Mucosa of rectum (tissue), 2 donors: ENCODE measurements around the gene TRIP6.

Experiments
- H3K27ac ChIP-seq, 2 donors: one replicate each; pipeline ENCODE4 v1.7.0; 2013; ENCODE audit warnings: inconsistent platforms in 2 of 2, low read depth in 2 of 2, low read length in 2 of 2
- H3K27me3 ChIP-seq, 2 donors: one replicate each; pipeline ENCODE4 v1.7.0; 2013; ENCODE audit warnings: low read length in 2 of 2; ENCODE audit not compliant: control insufficient read depth in 2 of 2, insufficient read depth in 2 of 2
- H3K36me3 ChIP-seq, 2 donors: one replicate each; pipeline ENCODE4 v1.7.0; 2013; ENCODE audit warnings: low read length in 2 of 2; ENCODE audit not compliant: control insufficient read depth in 2 of 2, insufficient read depth in 2 of 2
- H3K4me1 ChIP-seq, 2 donors: one replicate each; pipeline ENCODE4 v1.7.0; 2013; ENCODE audit warnings: low read length in 2 of 2, mild to moderate bottlenecking in 1 of 2; ENCODE audit not compliant: control insufficient read depth in 2 of 2, insufficient read depth in 2 of 2
- H3K4me3 ChIP-seq, 2 donors: one replicate each; pipeline ENCODE4 v1.7.0; 2013; ENCODE audit warnings: low read length in 2 of 2
- H3K9ac ChIP-seq, 2 donors: one replicate each; pipeline ENCODE4 v1.7.0; 2013; ENCODE audit warnings: low read length in 2 of 2, low read depth in 1 of 2, mild to moderate bottlenecking in 1 of 2
- H3K9me3 ChIP-seq, 2 donors: one replicate each; pipeline ENCODE4 v1.7.0; 2013; ENCODE audit warnings: low read length in 2 of 2; ENCODE audit not compliant: control insufficient read depth in 2 of 2
- donor health status: healthy.
- donor health status: Normal muscosa, but diverticular disease.

Gene TRIP6

GRCh38 chr7:100825751-100826513 lies 41.3 kb upstream of the TRIP6 start:
- H3K9ac ChIP-seq, result peak overlapping the region; percentile 70 to 79
- peak overlapping the region; percentile 60 to 68 for H3K27ac ChIP-seq

GRCh38 chr7:100826514-100827329 lies 40.5 kb upstream of the TRIP6 start:
- peak overlapping the region; percentile 74 to 80 for H3K4me3 ChIP-seq
- H3K27ac ChIP-seq, result peak overlapping the region; percentile 64 to 68
- H3K4me1 ChIP-seq, result peaks cover 16 to 23% of the 10 kb centered on the region in 2 donors
- H3K27me3 ChIP-seq, result no peaks in the 10 kb centered on the region
- peak overlapping the region; percentile 3 to 79 for H3K9ac ChIP-seq
- no peaks in the 10 kb centered on the region for H3K9me3 ChIP-seq
- peaks cover 12 to 14% of the 10 kb centered on the region in 2 donors for H3K36me3 ChIP-seq

More at GRCh38 chr7:100825751-100826513, 41.3 kb upstream of the TRIP6 start:
- Histone ChIP-seq H3K36me3 (peaks cover 12 to 14% of the 10 kb centered on the region in 2 donors), H3K9me3 (no peaks in the 10 kb centered on the region), H3K4me3 (peak overlapping the region; percentile 74 to 80), H3K27me3 (no peaks in the 10 kb centered on the region), H3K4me1 (peaks cover 16 to 23% of the 10 kb centered on the region in 2 donors)

DNA sequence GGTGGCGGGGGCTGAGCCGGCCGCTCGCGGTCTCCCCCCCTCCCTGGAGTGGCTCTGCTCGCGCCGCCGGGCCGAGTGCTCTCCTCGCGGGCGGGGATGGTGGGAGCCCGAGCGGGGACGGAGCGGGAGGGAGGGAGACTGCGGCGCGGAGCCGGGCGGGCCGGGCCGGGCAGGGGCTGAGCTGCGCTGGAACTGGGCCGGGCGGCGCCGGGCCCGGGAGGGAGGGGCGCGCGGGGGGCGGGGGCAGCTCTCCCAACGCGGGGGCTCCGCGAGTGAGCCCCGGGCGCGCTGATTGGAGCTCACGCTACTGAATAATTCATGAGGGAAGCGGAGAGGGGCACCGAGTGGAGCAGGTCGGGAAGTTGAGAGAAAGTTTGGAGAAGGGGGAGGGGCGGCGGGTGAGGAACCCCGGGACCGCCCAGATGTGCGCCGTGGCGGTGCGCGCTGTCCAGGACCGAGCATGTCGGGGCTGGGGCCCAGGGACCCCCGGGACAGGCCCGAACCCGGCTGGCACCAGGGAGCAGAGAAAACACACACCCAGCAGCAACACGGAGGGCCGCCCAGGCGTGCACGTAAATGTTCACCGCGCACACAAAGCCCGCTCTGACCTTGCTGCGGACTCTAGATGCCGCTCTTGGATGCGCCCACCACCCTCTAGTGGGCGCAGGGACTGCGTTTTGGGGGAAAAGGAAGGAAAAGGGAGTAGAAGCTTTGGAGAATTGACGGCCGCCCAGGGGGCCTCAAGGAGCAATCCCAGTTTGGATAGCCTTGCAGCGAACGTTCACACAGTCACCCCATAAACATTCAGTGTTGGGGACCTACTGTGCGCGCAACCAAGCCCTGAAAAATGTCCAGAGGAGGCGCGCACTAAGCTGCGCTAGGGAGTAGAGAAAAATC lies 39.6 kb upstream of the TRIP6 start, which contains the start of gene EPHB4:
TSS of gene EPHB4 (minus strand) at position 194 of the 897 bp plus-strand sequence. CDS start 493 bp downstream, outside the sequence.
- Histone ChIP-seq H3K9me3 (no peaks in the 10 kb centered on the region), H3K36me3 (peaks cover 8 to 9% of the 10 kb centered on the region in 2 donors), H3K27me3 (no peaks in the 10 kb centered on the region), H3K4me3 (peak within 1 kb of the TSS; percentile 74 to 80), H3K9ac (peak within 1 kb of the TSS; percentile 52 to 79), H3K4me1 (peaks cover 19 to 23% of the 10 kb centered on the region in 2 donors), H3K27ac (peak within 1 kb of the TSS; percentile 64 to 68)

- H3K4me3 ChIP-seq, result no peak overlapping the region
- H3K27me3 ChIP-seq, result no peaks in the 10 kb centered on the region
- no peaks in the 10 kb centered on the region for H3K36me3 ChIP-seq
- no peaks in the 10 kb centered on the region for H3K9me3 ChIP-seq
- H3K27ac ChIP-seq, result no peak overlapping the region
- peaks cover 19 to 23% of the 10 kb centered on the region in 2 donors for H3K4me1 ChIP-seq
- H3K9ac ChIP-seq, result no peak overlapping the region
Measured at GRCh38 chr7:100829150-100829716, 38.0 kb upstream of the TRIP6 start.

GRCh38 chr7:100830396-100830795 lies 36.8 kb upstream of the TRIP6 start:
- H3K9me3 ChIP-seq, result no peaks in the 10 kb centered on the region
- no peak overlapping the region for H3K4me3 ChIP-seq
- no peaks in the 10 kb centered on the region for H3K36me3 ChIP-seq
- no peak overlapping the region for H3K9ac ChIP-seq
- H3K27ac ChIP-seq, result no peak overlapping the region
- H3K4me1 ChIP-seq, result peaks cover 13% of the 10 kb centered on the region in 2 donors
- no peaks in the 10 kb centered on the region for H3K27me3 ChIP-seq

DNA sequence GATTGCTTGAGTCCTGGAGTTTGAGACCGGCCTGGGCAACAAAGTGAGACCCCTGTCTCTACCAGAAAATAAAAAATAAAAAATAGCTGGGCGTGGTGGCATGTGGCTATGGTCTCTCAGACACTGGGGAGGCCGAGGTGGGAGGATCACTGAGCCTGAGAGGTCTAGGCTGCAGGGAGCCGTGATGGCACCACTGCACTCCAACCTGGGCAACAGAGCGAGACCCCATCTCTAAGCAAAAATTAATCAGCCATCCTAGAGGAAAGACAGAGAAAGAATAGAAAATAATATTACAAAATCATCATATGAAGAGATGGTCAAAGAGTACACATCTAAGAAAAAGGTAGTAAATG lies 34.9 kb upstream of the TRIP6 start:
- Histone ChIP-seq H3K9ac (no peak overlapping the region), H3K4me1 (peaks cover 12 to 20% of the 10 kb centered on the region in 2 donors), H3K4me3 (no peak overlapping the region), H3K27me3 (no peaks in the 10 kb centered on the region), H3K9me3 (no peaks in the 10 kb centered on the region), H3K36me3 (no peaks in the 10 kb centered on the region), H3K27ac (no peak overlapping the region)

DNA sequence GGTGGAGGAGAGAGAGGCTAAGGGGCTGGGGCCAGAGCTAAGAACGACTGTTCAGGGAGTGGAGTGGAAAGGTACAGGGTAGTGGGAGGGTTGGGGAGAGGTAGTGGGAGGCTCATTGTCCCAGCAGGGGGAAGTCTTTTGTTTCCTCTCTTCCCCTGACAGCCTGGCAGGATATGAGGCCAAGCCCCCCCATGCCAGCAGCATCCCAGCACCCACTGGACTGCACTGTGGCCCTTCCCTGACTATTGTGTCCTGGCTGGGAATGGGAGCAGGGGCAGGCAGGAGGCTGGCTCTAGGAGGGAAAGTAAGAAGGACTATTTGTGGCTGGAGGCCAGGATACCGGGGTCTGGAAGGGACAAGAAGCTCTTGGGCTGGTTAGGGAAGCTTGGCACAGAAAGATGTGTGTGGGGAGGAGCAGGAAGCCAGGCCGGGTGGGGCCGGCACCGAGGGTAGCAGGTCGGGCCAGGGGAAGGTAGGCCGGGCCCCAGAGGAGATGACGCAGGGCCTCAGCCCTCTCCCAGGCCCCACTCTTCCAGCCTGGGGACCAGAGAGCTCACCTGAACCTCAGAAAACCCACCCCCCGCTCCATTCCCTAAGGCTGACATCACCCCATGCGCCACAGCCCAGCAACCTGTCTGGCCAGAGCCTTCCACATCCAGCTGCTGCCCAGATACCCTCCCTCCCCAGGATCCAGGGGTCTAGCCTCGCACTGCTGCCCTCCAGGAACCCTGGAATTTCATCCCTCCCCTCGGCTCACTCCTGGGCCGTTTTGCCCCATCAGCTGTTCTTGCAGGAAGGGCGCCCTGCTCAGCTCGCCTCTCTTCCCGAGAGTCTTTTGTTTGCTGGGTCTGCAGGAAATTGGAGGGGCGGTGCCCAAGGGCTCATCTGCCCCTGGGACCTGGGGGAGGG lies 31.0 kb upstream of the TRIP6 start:
- H3K4me1 ChIP-seq, result peaks cover 12 to 16% of the 10 kb centered on the region in 2 donors
- peak overlapping the region; percentile 56 to 74 for H3K9ac ChIP-seq
- peak overlapping the region in 1 of 2 donors; percentile 22 for H3K4me3 ChIP-seq
- H3K27me3 ChIP-seq, result no peaks in the 10 kb centered on the region
- H3K27ac ChIP-seq, result peak overlapping the region; percentile 89
- H3K9me3 ChIP-seq, result no peaks in the 10 kb centered on the region
- no peaks in the 10 kb centered on the region for H3K36me3 ChIP-seq

GRCh38 chr7:100836812-100837098 lies 30.4 kb upstream of the TRIP6 start:
- Histone ChIP-seq H3K9me3 (no peaks in the 10 kb centered on the region), H3K36me3 (no peaks in the 10 kb centered on the region), H3K27ac (peak overlapping the region; percentile 89), H3K4me3 (peak overlapping the region; percentile 56 to 71), H3K9ac (peak overlapping the region; percentile 54 to 68), H3K4me1 (peaks cover 12 to 16% of the 10 kb centered on the region in 2 donors), H3K27me3 (no peaks in the 10 kb centered on the region)
